K562 treated with DMSO at 1 percent for 48 hours (cell line): ENCODE data around the gene SNAI1. TPM values are rescaled to one million over a fixed set of nuclear protein-coding genes. Genes with fewer than 3 reads are reported as not detected.

ENCODE experiments used
- total RNA-seq: library from RNA; unstranded; fragments of 300-600 nt; gene quantifications from 2 replicates; pipeline ENCODE4 v1.2.3, GENCODE V29; 2022; ENCODE audit warnings: low replicate concordance; ENCODE audit errors: extremely low read depth

Gene SNAI1
- total RNA-seq: not detected in 2 replicates

GRCh38 chr20:49982346-49983122 is at the start of gene SNAI1:
SNAI1 (plus strand) TSS chr20:49982980; CDS start chr20:49983060, 80 bp downstream.

GRCh38 chr20:49936153-49937026 is 46.4 kb upstream of the SNAI1 start, which contains the start of gene RNF114:
RNF114 (plus strand) TSS chr20:49936397; CDS start chr20:49936413, 16 bp downstream.

Other genes starting within 250 kb of the SNAI1 start
- not detected in 2 replicates for gene SLC9A8, start 170.2 kb upstream of the SNAI1 start, total RNA-seq
- gene SPATA2, start 67.5 kb upstream of the SNAI1 start, total RNA-seq: not detected in 2 replicates
- not detected in 2 replicates for gene RNF114, start 46.6 kb upstream of the SNAI1 start, total RNA-seq
- not detected in 2 replicates for gene UBE2V1, start 130.2 kb downstream of the SNAI1 start, total RNA-seq
- gene PEDS1, start 170.7 kb downstream of the SNAI1 start, total RNA-seq: not detected in 2 replicates
- 687 TPM in 1 of 2 replicates, not detected in the other for gene CEBPB, start 207.8 kb downstream of the SNAI1 start, total RNA-seq